OCI-LY1 (cell line): ENCODE measurements around the gene STAM2.
"Not testable (repeated sequence)": the region's sequence is repeated elsewhere in the genome, so short reads cannot be mapped to it uniquely, and the experiment has no call there.

Experiments used
- H2AFZ ChIP-seq: fragments of 200-600 bp; sonication (generic), shearing (Covaris generic); 2 replicates; pipeline ENCODE4 v1.6.0; 2014; ENCODE audit warnings: antibody characterized with exemption, mild to moderate bottlenecking, low read length
- H3F3A ChIP-seq: fragments of 200-600 bp; sonication (generic), shearing (Covaris generic); 2 replicates; pipeline ENCODE4 v1.6.0; 2014; ENCODE audit warnings: mild to moderate bottlenecking, antibody characterized with exemption, low read length, moderate library complexity; ENCODE audit not compliant: insufficient read depth
- H3K27ac ChIP-seq: fragments of 200-600 bp; sonication (generic); 2 replicates; pipeline ENCODE4 v1.5.1; 2014; ENCODE audit warnings: low read length, mixed run types, mild to moderate bottlenecking, low read depth; ENCODE audit not compliant: poor library complexity, severe bottlenecking
- H3K27me3 ChIP-seq: fragments of 200-600 bp; sonication (generic); 2 replicates; pipeline ENCODE4 v1.6.0; 2014; ENCODE audit warnings: antibody characterized with exemption, mild to moderate bottlenecking, low read length, moderate library complexity; ENCODE audit not compliant: insufficient read depth
- H3K36me3 ChIP-seq: fragments of 200-600 bp; sonication (generic); 2 replicates; pipeline ENCODE4 v1.6.1; 2014; ENCODE audit warnings: mild to moderate bottlenecking, antibody characterized with exemption, low read length, moderate library complexity, mixed read lengths; ENCODE audit not compliant: insufficient read depth
- H3K4me1 ChIP-seq: fragments of 200-600 bp; sonication (generic); 2 replicates; pipeline ENCODE4 v1.5.1; 2014; ENCODE audit warnings: mild to moderate bottlenecking, low read length, moderate library complexity; ENCODE audit not compliant: insufficient read depth, severe bottlenecking
- H3K4me2 ChIP-seq: fragments of 200-600 bp; sonication (generic), shearing (Covaris generic); 2 replicates; pipeline ENCODE4 v1.6.1; 2014; ENCODE audit warnings: low read length
- H3K4me3 ChIP-seq: fragments of 200-600 bp; sonication (generic); 2 replicates; pipeline ENCODE4 v1.5.1; 2014; ENCODE audit warnings: low read length, low read depth, mild to moderate bottlenecking, mixed read lengths; ENCODE audit not compliant: poor library complexity, severe bottlenecking
- H3K79me2 ChIP-seq: fragments of 200-600 bp; shearing (Covaris generic); 2 replicates; pipeline ENCODE4 v1.6.1; 2016; ENCODE audit warnings: mixed run types, low read length, mixed read lengths; ENCODE audit not compliant: insufficient read depth
- H3K9ac ChIP-seq: fragments of 200-600 bp; sonication (generic), shearing (Covaris generic); 2 replicates; pipeline ENCODE4 v1.6.1; 2014; ENCODE audit warnings: mild to moderate bottlenecking, low read length, mixed read lengths
- H3K9me2 ChIP-seq: fragments of 200-600 bp; sonication (generic), shearing (Covaris generic); 2 replicates; pipeline ENCODE4 v1.6.1; 2014; ENCODE audit warnings: low read depth, mild to moderate bottlenecking, low read length, mixed read lengths
- H3K9me3 ChIP-seq: fragments of 200-600 bp; shearing (Covaris generic); 2 replicates; pipeline ENCODE4 v1.6.1; 2014; ENCODE audit warnings: low read length, mixed read lengths
- H4K20me1 ChIP-seq: fragments of 200-600 bp; sonication (generic), shearing (Covaris generic); 2 replicates; pipeline ENCODE4 v1.6.0; 2016; ENCODE audit warnings: mild to moderate bottlenecking, low read length; ENCODE audit not compliant: insufficient read depth
- EZH2 ChIP-seq: fragments of 200-600 bp; sonication (generic), shearing (Covaris generic); IDR thresholded peaks from 2 replicates; pipeline ENCODE4 v1.8.0; 2017; ENCODE audit warnings: borderline replicate concordance, mixed run types, mild to moderate bottlenecking, antibody characterized with exemption, low read length, moderate library complexity, mixed read lengths
- TF ChIP-seq, protein P1 (sequence below): fragments of 200-600 bp; sonication (generic), shearing (Covaris generic); IDR thresholded peaks from 2 replicates; pipeline ENCODE4 v1.5.1; 2017; ENCODE audit warnings: mild to moderate bottlenecking, antibody characterized with exemption, low read length, moderate library complexity, mixed read lengths

The STAM2 gene

GRCh38 chr2:152183401-152184073 lies 8.0 kb upstream of the STAM2 start:
- Histone ChIP-seq H2AFZ (no peak overlapping the region), H3K4me2 (no peak overlapping the region), H3K36me3 (no peaks in the 10 kb centered on the region; the same call in 1 of the 2 replicates), H3F3A (no peaks in the 10 kb centered on the region), H3K4me3 (no peak overlapping the region), H3K9me2 (no peaks in the 10 kb centered on the region), H3K9ac (no peak overlapping the region), H3K79me2 (no peaks in the 10 kb centered on the region), H3K27ac (no peak overlapping the region), H4K20me1 (no peaks in the 10 kb centered on the region), H3K27me3 (no peaks in the 10 kb centered on the region), H3K9me3 (no peaks in the 10 kb centered on the region), H3K4me1 (no peaks in the 10 kb centered on the region)
- TF ChIP-seq EZH2, result no peak
- TF ChIP-seq, protein P1, sequence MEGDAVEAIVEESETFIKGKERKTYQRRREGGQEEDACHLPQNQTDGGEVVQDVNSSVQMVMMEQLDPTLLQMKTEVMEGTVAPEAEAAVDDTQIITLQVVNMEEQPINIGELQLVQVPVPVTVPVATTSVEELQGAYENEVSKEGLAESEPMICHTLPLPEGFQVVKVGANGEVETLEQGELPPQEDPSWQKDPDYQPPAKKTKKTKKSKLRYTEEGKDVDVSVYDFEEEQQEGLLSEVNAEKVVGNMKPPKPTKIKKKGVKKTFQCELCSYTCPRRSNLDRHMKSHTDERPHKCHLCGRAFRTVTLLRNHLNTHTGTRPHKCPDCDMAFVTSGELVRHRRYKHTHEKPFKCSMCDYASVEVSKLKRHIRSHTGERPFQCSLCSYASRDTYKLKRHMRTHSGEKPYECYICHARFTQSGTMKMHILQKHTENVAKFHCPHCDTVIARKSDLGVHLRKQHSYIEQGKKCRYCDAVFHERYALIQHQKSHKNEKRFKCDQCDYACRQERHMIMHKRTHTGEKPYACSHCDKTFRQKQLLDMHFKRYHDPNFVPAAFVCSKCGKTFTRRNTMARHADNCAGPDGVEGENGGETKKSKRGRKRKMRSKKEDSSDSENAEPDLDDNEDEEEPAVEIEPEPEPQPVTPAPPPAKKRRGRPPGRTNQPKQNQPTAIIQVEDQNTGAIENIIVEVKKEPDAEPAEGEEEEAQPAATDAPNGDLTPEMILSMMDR, result no peak

DNA sequence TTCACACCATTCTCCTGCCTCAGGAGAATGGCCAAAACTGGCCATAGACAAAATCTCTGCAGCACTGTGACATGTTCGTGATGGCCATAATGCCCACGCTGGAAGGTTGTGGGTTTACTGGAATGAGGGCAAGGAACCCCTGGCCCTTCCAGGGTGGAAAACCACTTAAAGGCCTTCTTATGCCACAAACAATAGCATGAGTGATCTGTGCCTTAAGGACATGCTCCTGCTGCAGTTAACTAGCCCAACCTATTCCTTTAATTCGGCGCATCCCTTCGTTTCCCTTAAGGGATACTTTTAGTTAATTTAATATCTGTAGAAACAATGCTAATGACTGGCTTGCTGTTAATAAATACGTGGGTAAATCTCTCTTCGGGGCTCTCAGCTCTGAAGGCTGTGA lies 2.1 kb upstream of the STAM2 start:
- Histone ChIP-seq H3K4me1 (peaks cover 19% of the 10 kb centered on the region), H3K79me2 (peaks cover 17% of the 10 kb centered on the region)
- not testable (repeated sequence) for H3K9ac ChIP-seq, H3K9me2 ChIP-seq, H3K27ac ChIP-seq, H3F3A ChIP-seq, H3K4me2 ChIP-seq, H3K27me3 ChIP-seq, H3K36me3 ChIP-seq, H3K9me3 ChIP-seq, H4K20me1 ChIP-seq, H2AFZ ChIP-seq, H3K4me3 ChIP-seq

DNA sequence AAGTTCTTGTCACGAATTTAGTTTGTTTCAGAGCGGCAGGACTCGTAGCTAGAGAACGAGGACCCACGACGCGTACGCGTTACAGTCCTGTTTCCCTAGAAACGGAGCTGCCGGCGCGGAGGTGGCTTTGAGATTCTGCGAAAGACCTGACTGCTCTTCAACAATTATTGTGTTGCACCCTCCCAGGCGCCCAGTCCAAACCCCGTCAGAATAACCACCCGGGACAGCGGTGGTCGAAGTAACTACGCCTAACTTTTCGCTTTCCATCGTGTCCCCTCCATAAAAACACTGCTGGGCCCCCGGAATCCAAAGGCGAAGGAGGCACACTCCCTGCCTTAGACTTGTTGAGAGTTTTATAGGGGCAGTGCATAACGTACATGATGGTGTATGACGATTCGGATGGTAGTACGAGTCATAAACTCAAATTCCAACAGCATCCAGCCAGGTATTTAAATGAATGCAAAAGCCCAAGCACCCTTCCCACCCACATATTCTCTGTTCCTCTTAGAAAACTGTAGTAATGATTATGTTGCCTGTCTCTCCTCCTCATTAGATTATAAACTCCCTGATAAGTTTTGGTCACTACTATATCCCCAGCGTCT lies 651 bp upstream of the STAM2 start:
- no peak overlapping the region for H3K27ac ChIP-seq
- H3K9ac ChIP-seq, result peak overlapping the region; percentile 72

DNA sequence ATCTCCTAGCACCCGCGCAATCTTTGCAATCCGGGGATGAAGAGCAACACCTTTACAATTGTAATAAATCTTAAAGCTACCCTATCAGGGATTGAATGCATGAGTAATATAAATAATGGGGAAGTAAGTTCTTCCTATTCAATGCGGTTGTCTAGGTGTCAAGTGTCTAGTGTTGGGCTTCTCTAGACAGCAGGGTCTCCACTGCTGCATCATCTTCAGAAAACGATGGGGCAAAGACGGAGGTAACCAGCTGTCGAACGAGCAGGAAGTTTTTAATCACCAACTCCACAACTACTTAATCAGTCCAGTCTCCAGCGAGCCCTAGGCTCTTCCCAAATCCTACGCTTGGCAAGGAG lies 573 bp downstream of the STAM2 start:
- 0 out of 2 replicates have a peak overlapping the region, but pooled peaks have one; percentile 11 for H2AFZ ChIP-seq
- no peaks in the 10 kb centered on the region for H3K36me3 ChIP-seq
- H3K4me1 ChIP-seq, result peaks cover 28% of the 10 kb centered on the region
- TF ChIP-seq, protein P1, result no peak
- no peak for TF ChIP-seq EZH2
- no peaks in the 10 kb centered on the region for H4K20me1 ChIP-seq
- H3K9me3 ChIP-seq, result no peaks in the 10 kb centered on the region
- no peaks in the 10 kb centered on the region for H3F3A ChIP-seq
- peak overlapping the region; percentile 81 for H3K4me2 ChIP-seq
- no peaks in the 10 kb centered on the region for H3K9me2 ChIP-seq
- H3K27ac ChIP-seq, result peak overlapping the region; percentile 63
- H3K9ac ChIP-seq, result peak overlapping the region; percentile 72
- H3K4me3 ChIP-seq, result peak overlapping the region; percentile 82
- H3K79me2 ChIP-seq, result peaks cover 37% of the 10 kb centered on the region
- no peaks in the 10 kb centered on the region for H3K27me3 ChIP-seq

More for the DNA sequence above, 651 bp upstream of the STAM2 start:
- Histone ChIP-seq H3K27me3 (no peaks in the 10 kb centered on the region), H3K36me3 (no peaks in the 10 kb centered on the region; the same call in 1 of the 2 replicates), H3K9me2 (no peaks in the 10 kb centered on the region), H3K4me3 (peak overlapping the region; percentile 82), H3K4me2 (peak overlapping the region; percentile 81), H3K4me1 (peaks cover 28% of the 10 kb centered on the region), H4K20me1 (no peaks in the 10 kb centered on the region), H3K9me3 (no peaks in the 10 kb centered on the region), H3F3A (no peaks in the 10 kb centered on the region), H2AFZ (peak overlapping the region; percentile 89), H3K79me2 (peaks cover 28% of the 10 kb centered on the region)
- no peak for TF ChIP-seq EZH2
